Spleen (tissue), 7 donors: Measurements from ENCODE around the gene FBXO21.

Experiments
- CTCF ChIP-seq, 11 experiments: fragments of 200-600 bp in 7 of 11; fragments of 450-650 bp in 4 of 11; sonication (generic) in 4 of 11; IDR thresholded peaks in 8 of 11; conservative IDR thresholded peaks in 3 of 11; 1 replicate in 7 of 11; 2 replicates in 4 of 11; pipeline versions ENCODE4 v1.4.0 to v1.8.0; 2016 to 2021; ENCODE audit warnings: antibody characterized with exemption in 11 of 11, inconsistent platforms in 4 of 11, mild to moderate bottlenecking in 1 of 11
- POLR2A ChIP-seq, 3 donors: fragments of 450-650 bp; IDR thresholded peaks; one replicate each; pipeline ENCODE4 v1.5.1; 2017; ENCODE audit warnings: antibody characterized with exemption in 3 of 3, mild to moderate bottlenecking in 1 of 3
- POLR2AphosphoS5 ChIP-seq, 3 donors: sonication (generic); formaldehyde crosslinking; IDR thresholded peaks; one replicate each; pipeline ENCODE4 v1.5.1; 2017; ENCODE audit warnings: antibody characterized with exemption in 3 of 3
- donor health status: DM: no; HTN: no; CAD: no; lungs with moderate emphysema.
- donor health status: DM: no; HTN: no; CAD: no.
- donor health status: DM: no; HTN: no; CAD: no.

GRCh38 chr12:117162167-117162539, 28.1 kb downstream of the FBXO21 start:
- no peak for TF ChIP-seq CTCF (IDR thresholded peaks at IDR 0.05 in 8 of 11, conservative IDR thresholded peaks at IDR 0.05 in 3 of 11)
- no peak for TF ChIP-seq POLR2A (IDR thresholded peaks at IDR 0.05)
- no peak for TF ChIP-seq POLR2AphosphoS5 (IDR thresholded peaks at IDR 0.05)
